ENCODE results near the gene TCF19.

Gene TCF19, protein sequence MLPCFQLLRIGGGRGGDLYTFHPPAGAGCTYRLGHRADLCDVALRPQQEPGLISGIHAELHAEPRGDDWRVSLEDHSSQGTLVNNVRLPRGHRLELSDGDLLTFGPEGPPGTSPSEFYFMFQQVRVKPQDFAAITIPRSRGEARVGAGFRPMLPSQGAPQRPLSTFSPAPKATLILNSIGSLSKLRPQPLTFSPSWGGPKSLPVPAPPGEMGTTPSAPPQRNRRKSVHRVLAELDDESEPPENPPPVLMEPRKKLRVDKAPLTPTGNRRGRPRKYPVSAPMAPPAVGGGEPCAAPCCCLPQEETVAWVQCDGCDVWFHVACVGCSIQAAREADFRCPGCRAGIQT

DNA sequence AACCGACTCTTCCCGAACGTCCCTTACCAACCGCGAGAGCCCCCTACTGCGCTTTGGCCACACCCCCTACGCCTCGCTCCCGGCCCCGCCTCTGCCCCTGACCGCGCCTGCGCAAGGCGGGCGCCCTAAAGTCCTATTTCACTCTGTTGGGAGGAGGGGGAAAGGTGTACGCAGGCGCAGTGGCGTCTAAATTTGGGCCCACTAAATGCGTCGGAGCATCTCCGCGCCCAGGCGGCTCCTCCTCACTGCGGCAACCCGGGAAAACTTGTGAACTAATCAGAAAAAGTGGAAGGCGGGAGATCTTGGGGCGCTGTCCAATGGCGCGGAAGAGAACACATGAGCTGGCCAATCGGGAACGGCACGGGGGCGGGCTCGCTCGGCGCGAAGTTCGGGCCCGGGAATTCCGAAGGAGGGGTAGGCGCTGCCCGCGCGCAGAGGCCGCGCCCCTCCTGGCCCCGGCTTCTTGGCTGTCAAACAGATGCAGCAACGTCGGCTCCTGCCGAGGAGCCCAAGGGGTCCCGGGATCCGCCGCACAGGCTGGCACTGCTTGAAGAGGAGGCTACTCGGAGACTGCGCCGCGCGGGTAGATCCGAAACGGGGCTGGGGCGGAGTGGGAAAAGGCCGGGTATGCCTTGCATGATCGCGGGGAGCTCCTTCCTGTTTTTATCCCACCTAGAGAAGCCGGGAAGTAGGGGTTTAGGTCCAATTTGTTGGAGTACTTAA is at the start of gene TCF19:
Gene TCF19, plus strand, starts transcription at position 450 of the 723 bp plus-strand sequence. CDS start 881 bp downstream, outside the sequence.
- peak; percentile 100 for DNase-seq (ENCODE audit: low spot score)

DNA sequence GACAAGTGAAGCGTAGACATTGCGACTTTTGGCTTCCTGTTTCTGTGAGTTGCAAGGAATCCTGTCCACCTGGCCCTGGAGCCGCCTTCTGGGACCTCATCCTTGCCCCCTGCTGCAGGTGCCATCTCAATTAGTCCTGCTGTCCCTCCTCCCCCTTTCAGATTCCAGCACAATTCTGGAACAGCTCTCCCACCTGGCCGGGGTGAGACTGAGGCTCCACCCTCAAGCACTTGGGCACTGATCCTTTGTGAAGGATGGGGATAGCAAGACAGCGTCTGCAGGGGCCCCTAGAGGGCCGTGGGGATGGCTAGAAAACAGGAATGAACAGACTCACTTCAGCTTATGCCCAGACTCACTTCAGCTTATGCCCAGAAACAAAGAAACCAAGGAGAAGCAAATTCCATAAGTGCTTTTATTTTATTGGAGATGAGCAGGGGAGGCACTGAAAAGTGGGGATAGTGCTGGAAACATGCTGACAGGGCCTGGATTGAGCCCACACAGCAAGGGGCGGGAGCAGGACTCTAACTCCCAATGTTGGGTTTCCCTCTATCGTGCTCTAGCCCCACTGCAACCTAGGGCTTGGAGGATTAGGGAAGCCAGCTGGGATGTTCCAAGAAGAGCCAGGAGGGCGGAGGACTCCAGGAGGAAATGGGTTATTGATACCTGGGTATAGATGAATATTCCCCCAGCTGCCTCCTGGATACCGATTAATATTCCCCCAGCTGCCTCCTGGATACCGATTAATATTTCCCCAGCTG is 47.4 kb upstream of the TCF19 start:
- no peak for DNase-seq (ENCODE audit: low spot score)

DNA sequence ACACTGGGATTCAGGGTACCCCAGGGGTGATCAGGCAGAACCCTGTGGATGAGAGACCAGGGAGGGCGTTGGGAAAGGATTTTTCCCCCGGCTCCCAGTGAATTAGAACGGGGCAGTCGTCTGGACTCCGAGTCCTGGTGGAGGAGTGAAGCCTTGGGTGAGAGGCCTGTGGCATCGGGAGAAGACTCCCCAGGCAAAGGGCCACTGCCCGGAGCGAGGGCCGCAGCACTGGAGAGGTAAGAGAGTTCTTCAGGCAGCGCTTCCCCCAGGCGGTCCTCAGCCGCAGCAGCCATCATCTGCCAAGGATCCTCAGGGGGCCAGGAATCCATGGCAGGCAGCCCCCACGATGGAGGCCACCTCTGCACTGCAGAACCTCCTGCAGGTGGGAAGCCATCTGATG is 46.7 kb upstream of the TCF19 start:
- DNase-seq (ENCODE audit: low spot score) = no peak

DNA sequence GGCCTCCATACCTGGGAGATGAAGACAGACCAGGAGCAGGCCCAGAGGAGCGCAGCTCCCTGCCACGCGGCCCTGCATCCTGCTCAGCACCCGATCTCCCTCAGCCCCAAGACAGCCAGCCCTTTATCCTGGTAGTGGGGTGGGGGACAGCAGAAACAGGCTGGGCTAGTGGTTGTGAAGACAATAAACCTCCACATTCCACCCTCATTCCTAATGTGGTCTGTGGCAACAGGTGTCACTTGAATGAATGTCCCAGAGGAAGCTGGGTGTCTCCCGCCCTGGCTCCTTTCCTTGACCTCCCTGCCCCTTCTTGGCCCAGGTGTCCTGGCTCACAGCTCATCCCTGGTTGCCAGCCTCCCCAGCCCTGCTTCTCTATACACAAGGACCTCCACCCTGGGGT is 45.9 kb upstream of the TCF19 start, which contains the start of gene C6orf15:
Gene C6orf15, minus strand, starts transcription at position 98 of the 400 bp plus-strand sequence. Its CDS starts 20 bp downstream, at position 78.
- DNase-seq (ENCODE audit: low spot score) = no peak

DNA sequence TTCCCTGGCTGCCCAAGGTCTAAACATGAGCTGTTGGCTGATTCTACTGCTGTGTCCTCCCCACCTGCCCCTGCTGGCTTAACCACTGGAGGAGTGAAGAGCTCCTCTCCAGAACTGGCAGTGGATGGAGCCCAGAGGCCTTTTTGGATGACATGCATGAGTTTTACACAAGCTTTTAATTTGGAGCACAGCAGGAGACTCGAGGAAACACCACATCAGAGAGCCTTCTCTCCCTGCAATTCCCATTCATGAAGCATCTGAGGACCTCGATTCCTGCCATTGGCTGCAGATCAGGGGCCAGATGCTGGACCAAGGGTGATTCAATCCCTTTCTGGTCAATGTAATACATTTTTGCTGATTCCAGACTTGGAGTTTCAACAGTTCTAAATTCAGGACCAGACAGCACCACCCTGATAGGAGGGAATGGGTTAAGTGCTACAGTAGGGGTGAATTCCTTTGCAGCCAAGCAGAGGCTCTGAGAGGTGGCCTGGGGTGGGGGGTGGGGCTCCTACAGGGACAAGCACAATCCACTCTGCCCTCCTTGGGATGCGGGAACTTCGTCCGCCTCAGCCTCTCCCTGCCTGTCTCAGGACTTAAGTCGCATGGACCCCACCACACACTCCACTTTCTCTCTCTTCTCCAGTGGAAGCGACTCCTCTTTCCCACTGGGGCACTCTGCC is 44.4 kb upstream of the TCF19 start:
- DNase-seq (ENCODE audit: low spot score) = peak; percentile 80

DNA sequence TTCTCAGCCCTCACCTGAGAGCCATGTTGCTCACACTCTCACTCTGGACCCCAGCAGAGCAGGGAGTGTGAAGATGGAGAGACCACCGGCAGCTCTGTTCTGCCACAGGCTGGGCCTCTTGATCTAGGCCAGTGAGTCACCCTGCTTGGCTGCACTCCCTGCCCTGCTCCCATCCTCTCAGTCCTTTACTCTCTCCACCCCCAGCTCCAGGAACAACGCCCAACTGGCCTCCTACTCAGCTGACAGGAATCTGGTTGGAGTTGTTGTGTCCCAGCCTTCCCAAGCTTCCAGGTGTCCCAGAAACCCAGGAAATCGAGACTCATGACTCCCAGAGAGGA is 43.9 kb upstream of the TCF19 start, which contains the start of gene PSORS1C1:
Gene PSORS1C1, plus strand, starts transcription at position 260 of the 338 bp plus-strand sequence. CDS start 14,833 bp downstream, outside the sequence.
- peak; percentile 94 for DNase-seq (ENCODE audit: low spot score)

DNA sequence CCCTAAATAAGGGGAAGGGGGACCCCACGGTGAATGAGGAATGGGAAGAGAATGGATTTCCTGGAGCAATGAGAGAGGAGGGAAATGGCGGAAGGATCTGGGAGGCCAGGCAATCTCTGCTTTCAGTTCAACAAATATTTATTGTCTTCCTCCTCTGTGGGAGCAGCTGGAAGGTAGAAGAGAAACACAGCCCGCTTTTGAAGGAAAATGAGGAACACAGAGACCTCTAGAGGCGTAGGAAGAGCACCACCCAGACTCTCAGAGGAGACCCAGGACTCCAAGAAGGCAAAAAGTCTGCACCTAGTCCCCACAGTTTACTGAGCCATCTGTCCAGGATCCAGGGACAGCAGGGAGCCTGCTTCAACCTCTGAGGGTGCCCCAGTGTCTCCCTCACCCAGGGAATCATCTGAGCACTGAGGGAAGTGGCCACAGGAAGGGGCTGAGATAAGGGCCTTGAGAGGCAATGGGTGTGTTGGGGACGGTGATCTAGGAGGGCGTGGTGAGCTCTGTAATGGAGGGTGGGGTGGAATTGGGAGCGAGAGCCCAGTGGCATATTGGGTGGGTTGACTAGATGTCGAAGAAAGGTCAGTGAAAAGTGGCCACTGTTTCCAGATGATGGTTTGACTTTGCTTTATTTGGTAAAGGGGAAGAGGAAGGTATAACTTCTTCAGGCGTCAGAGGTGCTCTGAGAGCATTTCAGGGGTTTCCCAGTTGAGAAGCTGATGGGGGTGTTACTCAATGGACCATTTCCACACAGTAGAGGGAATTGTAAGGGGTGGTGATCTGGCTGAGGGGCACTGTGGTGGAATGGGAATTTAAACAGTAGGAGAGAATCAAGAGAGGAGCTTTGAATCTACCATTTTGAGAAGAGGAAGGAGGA is 43.2 kb upstream of the TCF19 start:
- no peak for DNase-seq (ENCODE audit: low spot score)

DNA sequence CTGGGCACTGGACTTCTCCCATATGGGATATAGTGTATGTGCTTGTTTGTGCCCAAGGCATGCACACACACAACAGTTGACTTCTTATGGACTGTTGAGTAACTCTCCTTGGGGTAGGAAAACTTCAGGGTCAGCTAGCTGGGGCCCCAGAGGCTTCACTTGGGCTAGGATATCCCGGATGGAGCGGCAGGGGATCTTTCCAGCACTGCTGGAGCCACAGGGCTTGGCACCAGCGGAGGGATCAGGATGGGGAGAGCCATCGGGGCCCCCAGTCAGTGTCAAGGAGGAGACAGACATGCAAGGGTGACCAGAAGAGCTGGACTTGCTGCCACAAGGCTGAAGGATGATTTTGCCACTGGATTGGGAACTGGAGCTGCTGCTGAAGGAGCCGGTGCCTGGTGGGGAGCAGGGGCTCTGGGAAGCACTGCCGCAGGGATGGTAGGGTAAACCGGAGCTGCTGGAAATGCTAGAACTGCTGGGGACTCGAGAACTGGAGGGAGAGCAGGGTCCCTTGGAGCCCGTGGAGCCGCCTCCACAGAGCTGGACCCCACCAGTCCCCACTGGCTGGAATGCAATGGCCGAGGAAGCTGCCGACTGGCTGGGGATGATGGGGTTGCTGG is 42.3 kb upstream of the TCF19 start:
- DNase-seq (ENCODE audit: low spot score) = no peak

DNA sequence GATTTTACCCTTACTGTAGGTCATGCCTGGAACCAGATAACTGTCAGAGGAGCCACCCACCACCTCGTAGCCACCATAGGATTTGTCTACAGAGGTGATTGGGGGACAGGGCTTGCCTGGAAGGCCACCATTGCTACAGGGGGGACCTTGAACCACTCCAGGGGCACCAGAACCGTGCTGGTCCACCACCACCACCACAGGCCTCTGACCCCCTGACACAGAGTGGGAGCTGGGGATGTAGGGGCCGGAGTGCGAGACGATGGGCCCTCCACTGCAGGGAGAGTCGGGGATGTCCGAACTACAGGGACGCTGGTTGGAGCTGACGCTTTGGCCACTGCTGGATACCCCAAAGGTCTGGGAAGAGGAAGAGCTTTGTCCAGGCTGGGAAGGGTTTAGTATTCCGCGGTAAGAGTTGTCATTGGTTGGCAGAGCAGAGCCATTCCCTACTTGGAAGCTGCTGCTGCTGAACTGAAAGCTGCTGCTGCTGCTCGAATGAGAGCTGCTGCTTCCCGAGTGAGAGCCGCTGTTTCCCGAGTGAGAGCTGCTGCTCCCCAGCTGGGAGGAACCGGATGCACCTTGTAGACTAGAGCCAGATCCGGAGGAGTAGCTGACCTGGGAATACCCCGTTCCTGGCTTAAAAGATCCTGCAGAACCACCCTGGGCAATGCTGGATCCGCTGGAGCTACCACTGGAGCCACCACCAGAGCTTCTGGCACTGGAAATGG is 41.6 kb upstream of the TCF19 start:
- peak; percentile 31 for DNase-seq (ENCODE audit: low spot score)

DNA sequence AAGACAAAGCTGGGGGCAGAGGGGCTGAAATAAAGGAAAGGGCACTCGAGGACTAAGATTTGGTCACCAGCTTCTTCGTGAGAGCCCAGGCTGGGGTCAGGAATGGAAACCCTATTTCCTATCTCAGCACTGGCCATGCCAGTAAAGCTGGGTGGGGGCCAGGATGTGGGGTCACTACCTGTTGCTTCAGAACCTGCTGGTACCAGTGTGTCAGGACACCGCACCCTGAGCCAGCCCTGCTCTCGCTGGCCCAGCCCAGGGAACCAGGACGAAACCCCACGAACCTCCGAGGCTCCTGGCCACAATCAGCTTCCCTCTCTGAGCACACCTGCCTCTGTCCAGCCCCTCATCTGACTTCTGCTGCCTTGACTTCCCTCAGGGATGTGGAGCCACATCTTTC is 40.2 kb upstream of the TCF19 start:
- DNase-seq (ENCODE audit: low spot score) = no peak

DNA sequence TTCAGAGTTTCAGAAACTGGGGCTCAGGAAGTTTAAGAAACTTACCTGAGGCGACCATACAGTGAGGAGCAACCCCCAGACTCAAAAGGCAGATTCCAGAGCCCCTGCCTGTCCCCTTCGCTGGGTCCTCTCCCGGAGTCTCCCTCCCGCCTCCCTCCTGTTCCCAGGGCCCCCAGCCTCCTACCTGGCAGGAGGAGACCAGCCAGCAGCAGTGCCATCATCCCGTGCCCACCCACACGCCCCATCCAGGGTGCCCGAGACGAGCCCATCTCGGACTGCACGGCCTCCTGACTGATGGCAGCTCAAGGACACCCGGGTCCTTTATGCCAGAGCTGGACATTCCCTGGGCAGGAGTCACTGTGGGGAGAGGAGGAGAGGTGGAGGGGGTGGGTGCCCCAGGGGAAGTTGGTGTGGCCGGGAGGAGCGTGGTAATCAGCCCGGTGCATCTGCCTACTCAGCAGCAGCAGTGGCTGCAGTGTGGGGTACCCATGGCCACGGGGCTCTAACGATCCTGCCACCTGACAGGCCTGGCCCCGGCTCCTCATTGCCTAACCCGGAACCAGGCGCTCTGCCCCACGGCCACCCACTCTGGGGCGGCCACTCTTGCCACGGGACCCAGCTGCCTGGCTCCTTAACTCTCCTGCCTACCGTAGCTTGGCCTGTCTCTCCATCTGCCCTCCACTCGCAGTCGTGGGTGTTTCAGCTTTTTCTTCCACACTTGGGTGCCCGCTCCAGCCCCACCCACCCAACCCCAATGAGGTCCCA is 38.1 kb upstream of the TCF19 start, which contains the start of gene CDSN:
Gene CDSN, minus strand, starts transcription at position 296 of the 765 bp plus-strand sequence. Its CDS starts 27 bp downstream, at position 269.
- DNase-seq (ENCODE audit: low spot score) = no peak

DNA sequence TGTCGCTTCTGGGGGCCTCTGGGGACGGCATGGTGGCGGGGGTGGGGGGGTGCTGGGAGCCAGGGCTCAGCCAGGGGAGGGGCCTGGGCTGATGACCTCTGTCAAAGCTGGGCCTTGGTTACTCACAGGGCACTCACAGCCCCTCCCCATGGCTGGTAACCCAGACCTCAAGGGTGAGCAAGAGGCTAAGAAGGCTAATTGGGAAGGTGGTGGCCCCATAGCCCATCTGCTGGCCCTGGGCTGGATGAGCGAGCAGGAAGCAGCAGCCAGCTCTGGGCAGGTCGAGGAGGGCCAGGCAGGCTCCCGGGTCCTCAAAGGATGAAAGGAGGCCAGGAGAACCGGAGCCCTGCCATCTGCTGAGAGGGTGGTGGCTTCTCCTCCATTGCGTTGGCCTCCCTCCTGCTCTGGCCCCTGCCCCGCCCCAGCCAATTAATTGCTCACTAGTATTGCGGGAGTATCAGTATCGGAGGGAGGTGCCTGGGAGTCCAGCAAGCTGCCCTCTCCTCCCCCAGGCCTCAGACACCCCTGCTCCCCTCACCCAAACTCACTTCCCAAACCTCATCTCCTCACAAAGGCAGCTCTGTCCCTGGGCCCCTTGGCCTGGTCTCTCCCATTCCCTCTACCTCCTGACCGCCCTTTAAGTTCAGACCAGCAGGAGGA is 37.1 kb upstream of the TCF19 start:
- no peak for DNase-seq (ENCODE audit: low spot score)

DNA sequence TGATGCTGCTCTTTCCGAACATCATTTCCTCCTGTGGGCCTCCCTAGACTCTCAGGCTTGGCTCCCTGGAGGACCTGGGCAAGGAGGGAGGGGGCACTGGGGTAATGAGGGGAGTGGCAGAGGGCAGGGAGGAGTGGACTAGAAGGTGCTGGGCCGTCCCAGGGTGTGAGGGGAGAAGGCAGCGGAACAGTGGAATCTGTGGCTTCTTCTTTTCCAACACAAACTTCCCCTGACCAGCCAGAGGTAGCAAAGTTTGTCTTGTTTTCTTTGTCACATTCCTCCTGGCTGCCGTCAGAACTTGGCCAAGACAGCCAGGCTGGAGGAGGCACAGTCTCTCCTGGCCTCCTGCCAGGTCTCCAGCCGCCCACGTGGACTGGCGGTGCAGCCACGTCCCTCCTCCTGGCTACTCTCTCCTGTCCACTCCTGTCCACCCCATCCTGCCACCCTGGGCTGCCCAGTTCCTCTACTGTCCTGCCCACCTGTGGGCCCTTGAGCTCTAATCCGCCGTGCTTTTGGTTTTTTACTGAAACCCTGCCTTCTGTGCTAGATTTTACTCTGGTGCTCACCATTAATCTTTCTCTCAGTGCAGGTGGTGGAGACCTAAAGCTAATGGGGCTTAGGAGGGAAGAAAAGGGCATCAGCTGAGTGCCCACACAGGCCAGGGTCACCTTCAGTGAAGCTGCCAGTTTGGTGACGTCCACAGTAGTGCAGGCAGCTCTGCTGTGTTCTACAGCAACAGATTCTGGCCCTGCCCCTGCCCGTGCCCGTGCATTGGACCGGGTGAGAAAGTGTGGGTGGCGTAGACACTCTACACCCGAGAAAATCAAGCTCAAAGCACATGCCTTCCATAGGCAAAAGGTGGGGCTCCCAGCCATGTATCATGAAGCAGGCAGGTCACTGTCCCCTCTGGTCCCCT is 35.3 kb upstream of the TCF19 start:
- peak; percentile 87 for DNase-seq (ENCODE audit: low spot score)

DNA sequence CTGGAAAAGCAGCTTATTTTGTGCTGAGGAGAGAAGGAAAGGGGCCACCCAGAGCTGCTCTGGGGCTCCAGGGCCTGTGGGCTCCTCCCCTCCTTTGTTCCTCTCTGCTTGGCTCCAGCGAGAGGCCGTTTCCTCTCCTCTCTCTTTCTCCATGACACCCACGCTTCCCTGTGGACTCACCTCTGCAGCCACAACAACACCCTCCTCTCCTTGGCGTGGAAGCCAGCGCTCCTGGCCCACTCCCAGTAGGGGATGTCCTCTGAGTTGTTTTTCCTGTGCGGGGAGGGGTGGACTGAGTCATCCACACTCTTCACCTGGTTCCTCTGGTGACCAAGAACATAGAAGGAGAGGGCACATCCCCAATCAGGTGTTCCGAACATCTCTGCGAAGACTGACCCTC is 33.2 kb upstream of the TCF19 start:
- DNase-seq (ENCODE audit: low spot score) = no peak

DNA sequence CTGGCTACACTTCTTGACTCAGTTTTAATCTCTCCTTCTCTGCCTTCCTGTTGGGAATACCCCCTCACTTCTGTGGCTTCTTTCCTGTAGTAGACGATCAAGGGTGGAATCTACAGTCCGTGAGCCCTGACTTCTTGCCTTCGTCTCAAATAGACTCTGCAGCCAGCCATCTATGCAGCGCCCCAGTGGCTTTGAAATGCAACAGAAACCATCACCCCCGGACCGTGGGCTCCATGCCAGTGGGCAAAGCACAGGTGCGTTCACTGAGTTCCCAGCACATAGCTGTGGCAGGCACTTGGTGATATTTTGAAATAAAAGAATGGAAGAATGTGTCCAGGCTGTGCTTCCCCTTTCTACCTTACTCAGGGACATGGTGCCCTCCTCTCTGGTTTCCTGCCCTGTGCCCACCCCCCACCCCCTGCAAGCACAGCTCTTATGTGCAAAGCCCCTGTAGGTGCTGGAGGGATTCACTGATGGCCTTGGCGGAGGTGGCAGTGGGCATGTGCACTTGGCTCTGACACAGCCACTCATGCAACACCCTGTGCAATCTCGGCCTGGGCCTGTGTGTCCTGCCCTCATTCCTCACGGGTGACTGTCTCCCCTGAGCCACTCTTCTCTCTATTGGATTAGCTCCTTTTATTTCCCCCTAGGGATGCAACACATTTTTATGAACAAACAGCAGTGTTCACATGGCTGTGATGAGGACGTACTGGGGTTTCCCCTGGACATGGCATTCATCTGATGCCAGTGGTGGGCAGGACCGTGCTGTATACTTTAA is 32.6 kb upstream of the TCF19 start:
- peak; percentile 89 for DNase-seq (ENCODE audit: low spot score)

DNA sequence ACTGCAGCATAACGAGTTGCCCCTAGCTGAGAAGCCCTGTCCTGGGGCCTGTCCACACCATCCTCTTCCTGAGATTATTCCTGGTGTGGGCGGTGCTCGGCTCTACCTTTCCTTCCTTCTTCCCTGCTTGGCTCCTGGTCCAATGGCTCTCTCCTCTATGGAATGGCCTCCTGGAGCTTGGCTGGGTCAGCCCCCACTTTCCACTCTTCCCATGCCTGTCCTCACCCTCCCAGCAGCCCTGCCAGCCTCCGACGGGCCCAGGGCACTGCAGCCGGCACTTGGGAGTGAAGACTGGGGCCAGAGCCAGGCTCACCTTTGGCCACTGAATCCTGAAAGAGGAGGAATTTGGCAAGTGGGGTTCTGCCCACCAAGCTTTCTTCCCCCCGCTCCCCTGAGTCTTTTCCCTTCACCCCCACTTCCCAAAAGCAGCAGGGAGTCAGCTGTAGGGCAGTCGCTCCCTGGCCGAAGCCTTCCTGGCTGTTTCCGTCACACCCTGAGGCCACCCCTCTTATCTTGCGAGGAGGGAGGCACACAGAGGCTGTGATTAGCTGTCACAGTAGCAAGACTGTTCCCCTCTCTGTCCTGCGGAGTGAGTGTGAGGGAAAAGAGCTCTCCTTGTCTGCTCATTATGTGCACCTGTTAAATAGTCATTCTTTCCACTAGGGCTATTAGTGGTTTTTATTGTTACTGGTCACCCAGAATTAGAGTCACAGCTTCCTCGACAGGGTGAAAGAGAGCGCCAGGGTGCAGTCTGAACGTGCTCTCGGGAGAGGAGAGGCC is 31.8 kb upstream of the TCF19 start:
- no peak for DNase-seq (ENCODE audit: low spot score)

Data from GM03348 (cell line).